Measurements from ENCODE around the gene ERICH4. TPM values are rescaled to one million over a fixed set of nuclear protein-coding genes. Genes with fewer than 3 reads are reported as not detected.

The ERICH4 gene
- total and polyA plus RNA-seq, 2 of the 13 experiments (the other 11 are each of a cell fraction or from before 2014, with no cell fraction given), result 0.40 to 0.64 TPM

- TF ChIP-seq CTCF (CRISPR knock-in tag; IDR thresholded peaks at IDR 0.05) (peak; percentile 83), NR2C2 (CRISPR knock-in tag; IDR thresholded peaks at IDR 0.05; ENCODE audit: borderline replicate concordance) (peak; percentile 62; the same call in 1 of the 2 replicates), NONO (IDR thresholded peaks at IDR 0.05) (no peak), NONO (CRISPR knock-in tag; conservative IDR thresholded peaks at IDR 0.05) (peak; percentile 96), RNF2 (conservative IDR thresholded peaks at IDR 0.05; ENCODE audit: low read depth) (peak; percentile 76), SALL1 (CRISPR knock-in tag; IDR thresholded peaks at IDR 0.05) (peak; percentile 83), BRCA1 (CRISPR knock-in tag; IDR thresholded peaks at IDR 0.05) (no peak), PATZ1 (CRISPR knock-in tag; IDR thresholded peaks at IDR 0.05) (0 out of 2 replicates have a peak, but pooled peaks have one; percentile 55), ZSCAN21 (CRISPR knock-in tag; IDR thresholded peaks at IDR 0.05; ENCODE audit: borderline replicate concordance) (0 out of 2 replicates have a peak, but pooled peaks have one; percentile 42), FOXJ3 (CRISPR knock-in tag; IDR thresholded peaks at IDR 0.05; ENCODE audit: borderline replicate concordance) (peak; percentile 38; the same call in 1 of the 2 replicates), ZNF652 (CRISPR knock-in tag; IDR thresholded peaks at IDR 0.05; ENCODE audit: borderline replicate concordance, low read depth) (peak; percentile 6; the same call in 1 of the 2 replicates), IRF2 (CRISPR knock-in tag; IDR thresholded peaks at IDR 0.05) (0 out of 2 replicates have a peak, but pooled peaks have one; percentile 43), RARA (CRISPR knock-in tag; IDR thresholded peaks at IDR 0.05) (no peak), MTA1 (CRISPR knock-in tag; IDR thresholded peaks at IDR 0.05; ENCODE audit: borderline replicate concordance) (0 out of 2 replicates have a peak, but pooled peaks have one; percentile 35), NFATC3 (CRISPR knock-in tag; IDR thresholded peaks at IDR 0.05) (no peak), PCBP1 (IDR thresholded peaks at IDR 0.05; ENCODE audit: borderline replicate concordance, low read depth, low read length) (0 out of 2 replicates have a peak, but pooled peaks have one; percentile 55), USF2 (IDR thresholded peaks at IDR 0.05; ENCODE audit: low read depth, low read length) (no peak), USF2 (CRISPR knock-in tag; IDR thresholded peaks at IDR 0.05; ENCODE audit: borderline replicate concordance) (no peak), HCFC1 (IDR thresholded peaks at IDR 0.05; ENCODE audit: low read depth, low read length) (peak; percentile 46; the same call in 1 of the 2 replicates), ZNF614 (CRISPR knock-in tag; IDR thresholded peaks at IDR 0.05; ENCODE audit: borderline replicate concordance) (peak; percentile 91), HNRNPLL (IDR thresholded peaks at IDR 0.05; ENCODE audit: low read depth, low read length, poor library complexity, severe bottlenecking) (peak; percentile 43), ZNF20 (CRISPR knock-in tag; IDR thresholded peaks at IDR 0.05) (no peak), KDM1A (CRISPR knock-in tag; IDR thresholded peaks at IDR 0.05) (peak; percentile 69; the same call in 1 of the 2 replicates), RBM22 (optimal IDR thresholded peaks at IDR 0.05; ENCODE audit: low read length) (peak; percentile 88), ZKSCAN5 (CRISPR knock-in tag; IDR thresholded peaks at IDR 0.05) (no peak)
These were observed 3.3 kb upstream of the ERICH4 start, which contains the start of gene DMAC2 (continued) for GRCh38 chr19:41439441-41440222.

Data from HepG2 (cell line).